H4 (cell line): ENCODE measurements around the gene PHACTR2. TPM values are rescaled to one million over a fixed set of nuclear protein-coding genes. Genes with fewer than 3 reads are reported as not detected.

Source experiments
- DNase-seq: peaks from one replicate; pipeline ENCODE4 v3.0.0-alpha.2; 2015; ENCODE audit warnings: low spot score
- total RNA-seq: library from RNA; depleted of rRNA; stranded (reverse); fragments of >200 nt; shearing (Covaris generic); gene quantifications from 2 replicates; pipeline ENCODE4 v1.2.3, GENCODE V29; 2014

PHACTR2 gene
- total RNA-seq, 1 experiment from 2014 or later, result 24.4 TPM

GRCh38 chr6:143675382-143675900, 2.3 kb upstream of the PHACTR2 start:
- DNase-seq, result no peak

- peak; percentile 48 for DNase-seq
These were observed 1.8 kb upstream of the PHACTR2 start for GRCh38 chr6:143675946-143676345.

GRCh38 chr6:143676437-143677045, 1.2 kb upstream of the PHACTR2 start:
- DNase-seq, result no peak

GRCh38 chr6:143677577-143677890, 231 bp upstream of the PHACTR2 start:
- DNase-seq, result no peak

GRCh38 chr6:143679041-143679440, 1.3 kb downstream of the PHACTR2 start:
- DNase-seq, result no peak

- DNase-seq, result no peak
These were observed 2.4 kb downstream of the PHACTR2 start for GRCh38 chr6:143680141-143680540.

GRCh38 chr6:143682805-143683204, 5.0 kb downstream of the PHACTR2 start:
- DNase-seq, result no peak

- no peak for DNase-seq
These were observed 6.7 kb downstream of the PHACTR2 start for GRCh38 chr6:143684486-143684885.

- no peak for DNase-seq
These were observed 7.9 kb downstream of the PHACTR2 start for GRCh38 chr6:143685653-143686052.

GRCh38 chr6:143687591-143687990, 9.8 kb downstream of the PHACTR2 start:
- DNase-seq, result no peak

GRCh38 chr6:143688681-143689080, 10.9 kb downstream of the PHACTR2 start:
- DNase-seq, result no peak

- no peak for DNase-seq
These were observed 12.1 kb downstream of the PHACTR2 start for GRCh38 chr6:143689852-143690251.

- no peak for DNase-seq
These were observed 13.4 kb downstream of the PHACTR2 start for GRCh38 chr6:143691155-143691554.

GRCh38 chr6:143691900-143692636, 14.3 kb downstream of the PHACTR2 start:
- DNase-seq, result no peak

- no peak for DNase-seq
These were observed 14.9 kb downstream of the PHACTR2 start for GRCh38 chr6:143692696-143693095.

GRCh38 chr6:143694013-143694412, 16.2 kb downstream of the PHACTR2 start:
- DNase-seq, result no peak

- no peak for DNase-seq
These were observed 16.8 kb downstream of the PHACTR2 start for GRCh38 chr6:143694560-143694959.

GRCh38 chr6:143695130-143695968, 17.6 kb downstream of the PHACTR2 start:
- DNase-seq, result no peak

- no peak for DNase-seq
These were observed 18.4 kb downstream of the PHACTR2 start for GRCh38 chr6:143695969-143696663.

GRCh38 chr6:143696664-143697000, 18.9 kb downstream of the PHACTR2 start:
- no peak for DNase-seq

- no peak for DNase-seq
These were observed 19.5 kb downstream of the PHACTR2 start for GRCh38 chr6:143697076-143697800.
